Fibroblast of villous mesenchyme (primary cell): Measurements from ENCODE around the gene LTA. TPM values are rescaled to one million over a fixed set of nuclear protein-coding genes. Genes with fewer than 3 reads are reported as not detected.

Experiments used
- DNase-seq: peaks from one replicate; pipeline ENCODE4 v3.0.0-alpha.2; 2010; ENCODE audit warnings: low read depth
- H3K4me3 ChIP-seq: 2 replicates; pipeline ENCODE4 v1.5.1; 2011; ENCODE audit warnings: low read depth, mild to moderate bottlenecking, low read length
- total RNA-seq: library from RNA; depleted of rRNA; stranded (reverse); fragments of >200 nt; gene quantifications from 2 replicates; pipeline ENCODE4 v1.2.3, GENCODE V29; 2012
- TF ChIP-seq, protein P1 (sequence below): IDR thresholded peaks from 2 replicates; pipeline ENCODE4 v1.5.1; 2012; ENCODE audit warnings: low read depth, mild to moderate bottlenecking, low read length; ENCODE audit not compliant: insufficient read depth

Gene LTA
- total RNA-seq, 1 donor: not detected

DNA sequence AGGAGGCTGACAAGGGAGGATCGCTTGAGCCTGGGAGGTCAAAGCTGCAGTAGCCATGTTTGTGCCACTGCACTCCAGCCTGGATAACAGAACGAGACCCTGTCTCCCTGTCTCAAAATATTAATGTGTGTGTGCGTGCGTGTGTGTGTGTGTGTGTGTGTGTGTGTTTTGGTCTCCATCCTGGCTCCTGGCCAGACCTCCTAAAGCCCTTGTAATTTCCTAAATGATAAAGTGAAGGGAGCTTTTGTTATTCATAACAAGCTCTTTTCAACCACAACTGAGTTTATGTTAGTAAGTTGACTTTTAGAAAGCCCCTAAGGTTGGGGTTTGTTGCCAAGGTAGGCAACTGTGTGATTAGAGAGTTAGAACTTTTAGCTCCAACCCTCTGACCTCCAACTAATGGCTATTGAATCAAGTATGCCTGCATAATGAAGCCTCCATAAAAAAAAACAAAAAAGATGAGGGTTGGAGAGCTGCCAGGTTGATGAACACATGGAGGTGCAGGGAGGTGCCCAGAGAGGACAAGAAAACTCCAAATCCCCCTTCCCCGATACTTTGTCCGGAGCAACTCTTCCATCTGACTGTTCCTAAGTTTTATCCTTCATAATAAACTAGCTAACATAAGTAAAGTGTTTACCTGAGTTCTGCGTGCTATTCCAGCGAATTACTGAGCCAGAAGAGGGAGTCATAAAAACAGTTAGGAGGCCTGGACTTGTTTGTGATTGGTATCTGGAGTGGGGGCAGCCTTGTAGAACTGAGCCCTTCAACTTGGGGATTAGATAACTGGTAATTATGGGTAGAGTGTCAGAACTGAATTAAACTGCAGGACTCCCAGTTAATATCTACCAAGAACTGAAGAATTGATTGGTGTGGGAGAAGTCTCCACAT is 37.7 kb downstream of the LTA start:
- TF ChIP-seq, protein P1, sequence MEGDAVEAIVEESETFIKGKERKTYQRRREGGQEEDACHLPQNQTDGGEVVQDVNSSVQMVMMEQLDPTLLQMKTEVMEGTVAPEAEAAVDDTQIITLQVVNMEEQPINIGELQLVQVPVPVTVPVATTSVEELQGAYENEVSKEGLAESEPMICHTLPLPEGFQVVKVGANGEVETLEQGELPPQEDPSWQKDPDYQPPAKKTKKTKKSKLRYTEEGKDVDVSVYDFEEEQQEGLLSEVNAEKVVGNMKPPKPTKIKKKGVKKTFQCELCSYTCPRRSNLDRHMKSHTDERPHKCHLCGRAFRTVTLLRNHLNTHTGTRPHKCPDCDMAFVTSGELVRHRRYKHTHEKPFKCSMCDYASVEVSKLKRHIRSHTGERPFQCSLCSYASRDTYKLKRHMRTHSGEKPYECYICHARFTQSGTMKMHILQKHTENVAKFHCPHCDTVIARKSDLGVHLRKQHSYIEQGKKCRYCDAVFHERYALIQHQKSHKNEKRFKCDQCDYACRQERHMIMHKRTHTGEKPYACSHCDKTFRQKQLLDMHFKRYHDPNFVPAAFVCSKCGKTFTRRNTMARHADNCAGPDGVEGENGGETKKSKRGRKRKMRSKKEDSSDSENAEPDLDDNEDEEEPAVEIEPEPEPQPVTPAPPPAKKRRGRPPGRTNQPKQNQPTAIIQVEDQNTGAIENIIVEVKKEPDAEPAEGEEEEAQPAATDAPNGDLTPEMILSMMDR: no peak
- H3K4me3 ChIP-seq: no peak overlapping the region
- no peak for DNase-seq

DNA sequence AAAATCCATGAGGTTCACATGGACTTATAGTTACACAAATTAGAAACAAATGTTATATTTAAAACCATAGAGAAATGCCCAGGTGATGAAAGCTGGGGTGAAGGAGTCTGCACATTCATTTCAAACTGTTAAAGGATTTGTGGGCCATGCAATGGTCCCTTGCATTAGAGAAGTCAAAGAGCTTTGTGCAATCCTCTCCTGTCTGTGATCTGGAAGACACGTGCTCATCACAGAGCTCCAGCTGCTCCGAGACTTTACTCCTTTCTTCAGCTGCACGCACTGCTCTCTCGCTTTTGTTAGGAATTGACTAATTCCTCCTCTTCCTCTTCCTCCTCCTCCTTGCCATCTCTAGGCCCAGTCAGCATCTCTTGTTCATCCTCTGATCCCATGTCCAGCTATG is 38.9 kb downstream of the LTA start:
- no peak for DNase-seq
- TF ChIP-seq, protein P1: no peak

DNA sequence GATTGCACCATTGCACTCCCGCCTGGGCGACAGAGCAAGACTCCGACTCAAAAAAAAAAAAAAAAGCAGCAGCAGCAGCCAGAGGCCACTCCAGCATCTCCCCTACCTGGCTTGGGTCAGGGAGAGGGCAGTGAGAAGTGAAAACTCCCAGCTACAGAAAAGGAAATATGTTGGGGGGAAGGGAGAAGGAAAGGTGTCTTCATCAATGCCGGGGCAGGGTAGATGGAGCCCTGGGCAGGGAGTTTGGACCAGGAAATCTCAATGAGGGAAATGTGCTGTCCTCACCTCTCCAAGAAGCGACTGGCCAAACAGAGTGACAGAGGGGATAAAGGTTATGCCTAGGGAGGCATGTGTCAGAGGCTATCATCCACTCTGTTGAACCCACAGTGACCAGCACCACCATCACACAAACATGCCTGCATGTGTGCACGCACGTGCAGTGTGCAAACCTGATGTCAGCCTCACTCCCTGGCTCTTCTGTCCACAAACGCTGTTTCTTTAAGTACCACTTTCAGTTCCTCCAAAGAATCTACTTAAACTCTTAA is 42.1 kb downstream of the LTA start:
- no peak overlapping the region for H3K4me3 ChIP-seq
- DNase-seq: no peak
- TF ChIP-seq, protein P1: no peak

More for the DNA sequence above, 38.9 kb downstream of the LTA start:
- no peak overlapping the region for H3K4me3 ChIP-seq

DNA sequence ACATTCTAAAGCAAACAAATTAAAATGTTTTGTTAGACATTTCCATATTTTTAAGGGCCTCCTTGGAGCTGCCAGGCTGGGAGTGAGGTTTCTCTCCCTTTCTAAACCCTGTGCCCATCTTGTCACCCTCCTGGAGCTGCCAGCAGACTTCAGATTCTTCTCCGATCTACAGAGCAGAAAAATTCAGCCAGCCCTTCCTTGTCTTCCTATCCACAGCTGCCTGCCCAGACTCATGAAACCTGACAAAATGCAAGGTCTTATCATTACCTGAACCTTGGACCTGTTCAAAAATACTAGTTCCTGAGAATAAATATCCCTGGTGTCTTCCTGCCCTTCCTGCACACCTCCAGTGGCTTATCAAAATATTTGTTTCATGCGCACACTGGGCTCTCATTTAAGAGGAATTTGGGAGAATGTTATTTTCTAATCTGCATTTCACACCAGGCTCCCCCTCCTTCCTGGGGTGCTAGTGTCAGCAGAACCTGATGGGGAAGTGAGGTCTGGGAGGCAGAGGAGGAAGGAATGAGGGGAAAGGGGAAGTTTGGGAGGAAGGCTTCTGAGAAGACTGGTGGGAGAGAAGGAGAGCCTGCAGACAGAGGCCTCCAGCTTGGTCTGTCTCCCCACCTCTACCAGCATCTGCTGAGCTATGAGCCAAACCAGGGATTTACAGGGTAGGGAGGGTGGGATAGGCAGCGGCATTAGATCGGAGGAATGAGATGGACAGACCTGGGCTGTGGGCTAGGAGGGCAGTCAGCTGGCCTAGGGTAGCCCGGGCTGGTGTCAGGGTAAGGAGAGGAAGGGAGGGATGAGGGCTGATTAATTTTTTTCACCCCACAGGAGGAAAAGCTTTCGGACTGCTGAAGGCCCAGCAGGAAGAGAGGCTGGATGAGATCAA is 42.8 kb downstream of the LTA start, which contains the start of gene AIF1:
AIF1 (plus strand) TSS at position 551 of the 895 bp plus-strand sequence; CDS start at position 647, 96 bp downstream.
- TF ChIP-seq, protein P1: no peak

DNA sequence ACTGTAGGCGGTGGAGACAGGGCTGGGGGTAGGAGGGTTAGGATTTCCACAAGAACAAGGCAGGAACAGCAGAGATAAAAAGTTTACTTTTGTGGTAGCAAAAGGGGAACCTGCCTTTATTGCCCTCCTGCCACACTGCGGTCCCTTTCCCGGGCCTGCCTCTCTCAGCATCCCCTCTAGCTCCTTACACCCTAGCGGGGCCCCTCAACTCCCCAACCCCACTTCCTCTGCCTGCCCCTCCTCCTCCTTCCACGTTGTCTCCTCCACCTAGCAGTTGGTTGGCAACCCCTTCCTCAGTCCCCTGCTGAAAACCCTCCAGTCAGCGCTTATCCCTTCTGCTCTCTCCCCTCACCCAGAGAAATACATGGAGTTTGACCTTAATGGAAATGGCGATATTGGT is 43.7 kb downstream of the LTA start:
- TF ChIP-seq, protein P1: no peak
- no peak overlapping the region for H3K4me3 ChIP-seq
- no peak for DNase-seq

More for the DNA sequence above, 42.8 kb downstream of the LTA start, which contains the start of gene AIF1:
- H3K4me3 ChIP-seq: no peak within 1 kb of the TSS
- no peak for DNase-seq

DNA sequence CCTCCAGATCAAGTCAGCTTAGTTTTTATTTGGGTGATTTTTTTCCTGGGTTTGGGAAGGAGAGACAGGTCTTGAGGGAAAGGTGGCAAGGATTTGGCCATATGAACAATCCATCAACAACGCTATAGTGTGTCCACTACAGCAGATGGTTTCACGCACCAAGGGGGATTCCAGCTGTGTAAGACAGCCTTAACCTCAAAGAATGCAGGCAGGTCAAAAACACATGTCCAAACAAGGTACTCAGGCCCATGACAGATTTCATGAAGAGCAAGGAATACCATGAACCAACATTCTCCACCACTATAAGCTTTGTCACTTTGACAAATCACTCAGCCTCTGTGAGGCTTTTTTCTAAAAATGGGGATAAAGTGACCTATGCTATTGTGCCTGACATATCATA is 44.9 kb downstream of the LTA start:
- TF ChIP-seq, protein P1: no peak
- no peak for DNase-seq
- H3K4me3 ChIP-seq: no peak overlapping the region
